K562 (cell line): ENCODE measurements around the gene GARRE1.

Source experiments
- RBM14 ChIP-seq: fragments of 200-400 bp; formaldehyde crosslinking; IDR thresholded peaks from 2 replicates; pipeline ENCODE4 v1.6.1; 2018; ENCODE audit warnings: low read depth, mild to moderate bottlenecking, low read length, moderate library complexity, borderline replicate concordance; ENCODE audit not compliant: insufficient read depth
- SNRNP70 ChIP-seq: fragments of 200-400 bp; formaldehyde crosslinking; optimal IDR thresholded peaks from 2 replicates; pipeline ENCODE3; 2017; ENCODE audit warnings: low read depth, low read length
- ZBED1 ChIP-seq: IDR thresholded peaks from 2 replicates; pipeline ENCODE4 v1.6.1; 2014
- ZNF263 ChIP-seq: sonication (generic); formaldehyde crosslinking; IDR thresholded peaks from 2 replicates; pipeline ENCODE4 v1.8.0; 2022; ENCODE audit warnings: mild to moderate bottlenecking, missing genetic modification reagents, borderline replicate concordance
- ZNF696 ChIP-seq: fragments of 250-450 bp; sonication (Bioruptor Pico); conservative IDR thresholded peaks from 2 replicates; pipeline ENCODE4 v1.4.0; 2020; ENCODE audit warnings: mild to moderate bottlenecking, moderate library complexity
- TF ChIP-seq, protein P1 (sequence below), 3 experiments: IDR thresholded peaks in 2 of 3; conservative IDR thresholded peaks in 1 of 3; 2 replicates each; pipeline ENCODE4 v1.5.1; 2011 to 2012; ENCODE audit warnings: low read length in 3 of 3, mild to moderate bottlenecking in 3 of 3, control low read depth in 2 of 3, improper control_type of control experiment in 1 of 3, inconsistent platforms in 1 of 3, low read depth in 1 of 3, mixed read lengths in 1 of 3, moderate library complexity in 1 of 3; ENCODE audit not compliant: insufficient read depth in 2 of 3
- TF ChIP-seq, protein P2 (sequence below), 2 experiments: fragments of 450-650 bp; IDR thresholded peaks; 2 replicates each; pipeline ENCODE4 v1.6.1; 2016; ENCODE audit warnings: mild to moderate bottlenecking in 2 of 2, borderline replicate concordance in 1 of 2, low read depth in 1 of 2, moderate library complexity in 1 of 2

DNA sequence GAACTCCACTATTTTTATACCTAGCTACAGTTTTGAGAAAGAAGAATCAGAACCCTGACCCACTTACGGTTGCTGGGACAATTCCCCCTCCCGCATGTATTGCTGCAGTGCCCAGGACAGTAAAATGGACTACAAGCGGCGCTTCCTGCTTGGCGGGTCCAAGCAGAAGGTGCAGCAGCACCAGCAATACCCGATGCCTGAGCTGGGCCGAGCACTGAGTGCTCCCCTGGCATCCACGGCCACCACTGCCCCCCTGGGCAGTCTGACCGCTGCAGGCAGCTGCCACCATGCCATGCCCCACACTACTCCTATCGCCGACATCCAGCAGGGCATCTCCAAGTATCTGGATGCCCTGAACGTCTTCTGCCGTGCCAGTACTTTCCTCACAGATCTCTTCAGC lies 46.0 kb downstream of the GARRE1 start:
- TF ChIP-seq, protein P1, sequence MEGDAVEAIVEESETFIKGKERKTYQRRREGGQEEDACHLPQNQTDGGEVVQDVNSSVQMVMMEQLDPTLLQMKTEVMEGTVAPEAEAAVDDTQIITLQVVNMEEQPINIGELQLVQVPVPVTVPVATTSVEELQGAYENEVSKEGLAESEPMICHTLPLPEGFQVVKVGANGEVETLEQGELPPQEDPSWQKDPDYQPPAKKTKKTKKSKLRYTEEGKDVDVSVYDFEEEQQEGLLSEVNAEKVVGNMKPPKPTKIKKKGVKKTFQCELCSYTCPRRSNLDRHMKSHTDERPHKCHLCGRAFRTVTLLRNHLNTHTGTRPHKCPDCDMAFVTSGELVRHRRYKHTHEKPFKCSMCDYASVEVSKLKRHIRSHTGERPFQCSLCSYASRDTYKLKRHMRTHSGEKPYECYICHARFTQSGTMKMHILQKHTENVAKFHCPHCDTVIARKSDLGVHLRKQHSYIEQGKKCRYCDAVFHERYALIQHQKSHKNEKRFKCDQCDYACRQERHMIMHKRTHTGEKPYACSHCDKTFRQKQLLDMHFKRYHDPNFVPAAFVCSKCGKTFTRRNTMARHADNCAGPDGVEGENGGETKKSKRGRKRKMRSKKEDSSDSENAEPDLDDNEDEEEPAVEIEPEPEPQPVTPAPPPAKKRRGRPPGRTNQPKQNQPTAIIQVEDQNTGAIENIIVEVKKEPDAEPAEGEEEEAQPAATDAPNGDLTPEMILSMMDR (IDR thresholded peaks at IDR 0.05 in 2 of 3, conservative IDR thresholded peaks at IDR 0.05 in 1 of 3; ENCODE audit: insufficient read depth in 2 of 3, low read depth in 1 of 3, low read length in 3 of 3), result no peak
- TF ChIP-seq RBM14 (no peak), SNRNP70 (no peak), ZNF263 (CRISPR knock-in tag) (no peak), ZBED1 (no peak), ZNF696 (no peak)
- TF ChIP-seq, protein P2, sequence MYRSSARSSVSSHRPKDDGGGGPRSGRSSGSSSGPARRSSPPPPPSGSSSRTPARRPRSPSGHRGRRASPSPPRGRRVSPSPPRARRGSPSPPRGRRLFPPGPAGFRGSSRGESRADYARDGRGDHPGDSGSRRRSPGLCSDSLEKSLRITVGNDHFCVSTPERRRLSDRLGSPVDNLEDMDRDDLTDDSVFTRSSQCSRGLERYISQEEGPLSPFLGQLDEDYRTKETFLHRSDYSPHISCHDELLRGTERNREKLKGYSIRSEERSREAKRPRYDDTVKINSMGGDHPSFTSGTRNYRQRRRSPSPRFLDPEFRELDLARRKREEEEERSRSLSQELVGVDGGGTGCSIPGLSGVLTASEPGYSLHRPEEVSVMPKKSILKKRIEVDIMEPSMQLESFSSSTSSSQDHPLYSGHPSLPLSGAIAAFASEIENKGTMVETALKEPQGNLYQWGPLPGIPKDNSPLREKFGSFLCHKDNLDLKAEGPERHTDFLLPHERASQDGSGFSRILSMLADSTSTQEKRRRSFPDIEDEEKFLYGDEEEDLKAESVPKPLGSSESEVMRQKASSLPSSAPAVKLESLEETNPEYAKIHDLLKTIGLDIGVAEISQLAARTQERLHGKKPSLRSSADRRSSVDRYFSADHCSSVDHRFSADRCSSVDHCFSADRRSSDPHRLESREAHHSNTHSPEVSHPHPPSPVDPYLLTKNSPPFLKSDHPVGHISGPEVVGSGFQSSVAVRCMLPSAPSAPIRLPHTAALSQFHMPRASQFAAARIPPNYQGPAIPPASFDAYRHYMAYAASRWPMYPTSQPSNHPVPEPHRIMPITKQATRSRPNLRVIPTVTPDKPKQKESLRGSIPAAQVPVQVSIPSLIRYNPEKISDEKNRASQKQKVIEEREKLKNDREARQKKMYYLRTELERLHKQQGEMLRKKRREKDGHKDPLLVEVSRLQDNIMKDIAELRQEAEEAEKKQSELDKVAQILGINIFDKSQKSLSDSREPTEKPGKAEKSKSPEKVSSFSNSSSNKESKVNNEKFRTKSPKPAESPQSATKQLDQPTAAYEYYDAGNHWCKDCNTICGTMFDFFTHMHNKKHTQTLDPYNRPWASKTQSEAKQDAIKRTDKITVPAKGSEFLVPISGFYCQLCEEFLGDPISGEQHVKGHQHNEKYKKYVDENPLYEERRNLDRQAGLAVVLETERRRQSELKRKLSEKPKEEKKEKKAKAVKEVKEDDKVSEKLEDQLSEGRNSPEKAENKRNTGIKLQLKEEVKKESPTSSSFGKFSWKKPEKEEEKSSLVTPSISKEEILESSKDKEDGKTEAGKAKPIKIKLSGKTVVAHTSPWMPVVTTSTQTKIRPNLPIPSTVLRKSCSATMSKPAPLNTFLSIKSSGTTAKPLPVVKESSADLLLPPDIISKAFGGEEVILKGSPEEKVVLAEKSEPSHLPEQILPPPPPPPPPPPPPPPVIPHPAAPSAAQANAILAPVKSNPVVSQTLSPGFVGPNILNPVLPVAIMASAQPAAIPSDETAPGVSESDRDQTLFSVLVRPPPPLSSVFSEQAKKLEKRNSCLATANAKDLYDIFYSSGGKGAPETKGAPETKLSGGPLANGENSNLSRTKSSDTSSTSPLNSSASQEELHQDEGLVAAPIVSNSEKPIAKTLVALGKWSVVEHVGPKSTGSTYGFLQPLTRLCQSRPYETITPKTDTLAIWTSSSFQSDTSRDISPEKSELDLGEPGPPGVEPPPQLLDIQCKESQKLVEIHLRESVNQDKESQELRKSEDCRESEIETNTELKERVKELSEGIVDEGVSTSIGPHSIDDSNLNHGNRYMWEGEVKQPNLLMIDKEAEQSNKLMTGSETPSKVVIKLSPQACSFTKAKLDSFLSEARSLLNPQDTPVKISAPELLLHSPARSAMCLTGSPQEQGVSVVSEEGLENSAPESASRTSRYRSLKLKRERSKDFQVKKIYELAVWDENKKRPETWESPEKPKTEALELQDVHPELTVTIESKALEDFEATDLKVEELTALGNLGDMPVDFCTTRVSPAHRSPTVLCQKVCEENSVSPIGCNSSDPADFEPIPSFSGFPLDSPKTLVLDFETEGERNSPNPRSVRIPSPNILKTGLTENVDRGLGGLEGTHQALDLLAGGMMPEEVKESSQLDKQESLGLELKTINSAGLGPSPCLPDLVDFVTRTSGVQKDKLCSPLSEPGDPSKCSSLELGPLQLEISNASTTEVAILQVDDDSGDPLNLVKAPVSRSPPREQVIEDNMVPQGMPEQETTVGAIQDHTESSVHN (IDR thresholded peaks at IDR 0.05; ENCODE audit: borderline replicate concordance in 1 of 2, low read depth in 1 of 2), result no peak
